Tibial nerve (tissue), 4 donors: ENCODE data around the gene SLC51A. TPM values are rescaled to one million over a fixed set of nuclear protein-coding genes. Genes with fewer than 3 reads are reported as not detected.

Experiments
- DNase-seq, 2 donors: peaks; one replicate each; pipeline ENCODE4 v3.0.0-alpha.2; 2019; ENCODE audit warnings: low spot score in 2 of 2
- H3K27ac ChIP-seq, 4 donors: fragments of 200-600 bp; sonication (generic) in 3 of 4; one replicate each; pipeline ENCODE4 v1.5.1; 2017 to 2019; ENCODE audit warnings: mild to moderate bottlenecking in 1 of 4
- H3K27me3 ChIP-seq, 2 donors: fragments of 200-600 bp; sonication (generic) in 1 of 2; one replicate each; pipeline versions ENCODE4 v1.5.1 to v1.6.0; 2017 to 2019
- H3K36me3 ChIP-seq, 3 donors: fragments of 200-600 bp; sonication (generic); one replicate each; pipeline ENCODE4 v1.5.1; 2018 to 2019
- H3K4me1 ChIP-seq, 4 donors: fragments of 200-600 bp; sonication (generic) in 3 of 4; one replicate each; pipeline ENCODE4 v1.5.1; 2017 to 2019
- H3K4me3 ChIP-seq, 4 donors: fragments of 200-600 bp; sonication (generic) in 3 of 4; one replicate each; pipeline ENCODE4 v1.5.1; 2017 to 2019; ENCODE audit warnings: mild to moderate bottlenecking in 1 of 4, moderate library complexity in 1 of 4
- H3K9me3 ChIP-seq, 4 donors: fragments of 200-600 bp; sonication (generic) in 3 of 4; one replicate each; pipeline ENCODE4 v1.5.1; 2017 to 2019
- EP300 ChIP-seq, 2 donors: sonication (generic); formaldehyde crosslinking; IDR thresholded peaks; one replicate each; pipeline ENCODE4 v1.6.1; 2017; ENCODE audit warnings: antibody characterized with exemption in 2 of 2, mild to moderate bottlenecking in 1 of 2
- POLR2A ChIP-seq, 2 donors: fragments of 450-650 bp; IDR thresholded peaks; one replicate each; pipeline ENCODE4 v1.6.1; 2017; ENCODE audit warnings: antibody characterized with exemption in 2 of 2, mild to moderate bottlenecking in 2 of 2, moderate library complexity in 2 of 2
- WGBS, 2 donors: methylation state at CpG; one replicate each; pipeline ENCODE4 v1.1.5; 2018; 5-methylcytosine and 5-hydroxymethylcytosine counted together
- small RNA-seq: library from RNA; depleted of rRNA; stranded (forward); fragments of <200 nt; gene quantifications from one replicate; pipeline ENCODE3, GENCODE V24; 2016
- total RNA-seq, 4 donors: library from RNA; depleted of rRNA; stranded (reverse); fragments of >200 nt; gene quantifications; one replicate each; pipeline ENCODE4 v1.1.0, GENCODE V29; 2016

Gene SLC51A
- total RNA-seq, 4 donors from 2014 or later, result 0.30 to 0.66 TPM; not detected in 2

GRCh38 chr3:196281962-196282361, 65.6 kb downstream of the SLC51A start:
- Histone ChIP-seq H3K36me3 (no peaks in the 10 kb centered on the region), H3K4me3 (no peak overlapping the region), H3K9me3 (no peaks in the 10 kb centered on the region), H3K27me3 (no peaks in the 10 kb centered on the region), H3K27ac (no peak overlapping the region), H3K4me1 (peaks cover 0 to 69% (median 17%) of the 10 kb centered on the region in 4 donors)
- TF ChIP-seq POLR2A (IDR thresholded peaks at IDR 0.05) (no peak), EP300 (IDR thresholded peaks at IDR 0.05) (no peak)
- 76 to 79% methylated on average over 4 of the region's 4 CpGs for WGBS, 2 donors
- no peak for DNase-seq

Small RNA genes within 50 kb of the gene (small RNA-seq; reads per million reads assigned to genes)
- not detected for gene RF00019

Other genes starting within 250 kb of the SLC51A start
- 10 to 100 TPM; 36.7 to 86.7 (median 43.5) TPM for gene TFRC, start 134.4 kb upstream of the SLC51A start, total RNA-seq
- not detected for gene ZDHHC19, start 5.1 kb upstream of the SLC51A start, total RNA-seq
- 10 to 100 TPM; 51.9 to 98.1 (median 73.0) TPM for gene PCYT1A, start 71.2 kb downstream of the SLC51A start, total RNA-seq
- gene DYNLT2B, start 101.7 kb downstream of the SLC51A start, total RNA-seq, result 10 to 100 TPM in 1 of 4 donors, 1 to 10 TPM in 3; 6.9 to 15.3 (median 8.1) TPM
- not detected for gene TM4SF19, start 121.9 kb downstream of the SLC51A start, total RNA-seq
- gene UBXN7, start 215.9 kb downstream of the SLC51A start, total RNA-seq, result 10 to 100 TPM; 19.0 to 25.2 (median 21.4) TPM